HepG2 (cell line): Measurements from ENCODE around the gene PALM. TPM values are rescaled to one million over a fixed set of nuclear protein-coding genes. Genes with fewer than 3 reads are reported as not detected.

ENCODE experiments used
- ARNT2 ChIP-seq: sonication (generic); formaldehyde crosslinking; IDR thresholded peaks from 2 replicates; pipeline ENCODE4 v1.8.0; 2022; ENCODE audit warnings: mild to moderate bottlenecking, low read depth, missing genetic modification reagents, moderate library complexity
- ARNTL ChIP-seq: sonication (generic); formaldehyde crosslinking; IDR thresholded peaks from 2 replicates; pipeline ENCODE4 v1.4.0; 2020; ENCODE audit warnings: mild to moderate bottlenecking, missing genetic modification reagents
- ATF6 ChIP-seq: sonication (generic); formaldehyde crosslinking; conservative IDR thresholded peaks from 2 replicates; pipeline ENCODE4 v1.4.0; 2020; ENCODE audit warnings: missing genetic modification reagents
- DMAP1 ChIP-seq: IDR thresholded peaks from 2 replicates; pipeline ENCODE4 v1.6.1; 2016
- EZH2 ChIP-seq: conservative IDR thresholded peaks from 2 replicates; pipeline ENCODE4 v1.6.1; 2012; ENCODE audit warnings: mild to moderate bottlenecking, low read depth, low read length, moderate library complexity
- FIP1L1 ChIP-seq: fragments of 200-400 bp; formaldehyde crosslinking; IDR thresholded peaks from 2 replicates; pipeline ENCODE4 v1.6.1; 2018; ENCODE audit warnings: low read depth, mild to moderate bottlenecking, low read length, moderate library complexity, borderline replicate concordance; ENCODE audit not compliant: insufficient read depth
- HOXA3 ChIP-seq: sonication (generic); formaldehyde crosslinking; IDR thresholded peaks from 2 replicates; pipeline ENCODE4 v1.5.0; 2020; ENCODE audit warnings: missing genetic modification reagents
- KMT2A ChIP-seq: sonication (generic); formaldehyde crosslinking; IDR thresholded peaks from 2 replicates; pipeline ENCODE4 v1.4.0; 2020; ENCODE audit warnings: missing genetic modification reagents
- MBD4 ChIP-seq: IDR thresholded peaks from 2 replicates; pipeline ENCODE4 v1.6.1; 2012; ENCODE audit warnings: low read length, inconsistent platforms, borderline replicate concordance
- PHB2 ChIP-seq: fragments of 450-650 bp; IDR thresholded peaks from 2 replicates; pipeline ENCODE4 v1.6.1; 2018; ENCODE audit not compliant: partially characterized antibody
- PHF21A ChIP-seq: sonication (generic); formaldehyde crosslinking; IDR thresholded peaks from 2 replicates; pipeline ENCODE4 v1.5.0; 2020; ENCODE audit warnings: mild to moderate bottlenecking, missing genetic modification reagents
- PHF8 ChIP-seq: sonication (generic); formaldehyde crosslinking; IDR thresholded peaks from 2 replicates; pipeline ENCODE4 v1.5.0; 2020; ENCODE audit warnings: missing genetic modification reagents
- POLR2G ChIP-seq: fragments of 200-400 bp; formaldehyde crosslinking; IDR thresholded peaks from 2 replicates; pipeline ENCODE4 v1.6.1; 2018; ENCODE audit warnings: mild to moderate bottlenecking, low read depth, low read length, moderate library complexity
- PREB ChIP-seq: sonication (generic); formaldehyde crosslinking; IDR thresholded peaks from 2 replicates; pipeline ENCODE4 v1.4.0; 2020; ENCODE audit warnings: missing genetic modification reagents
- RBAK ChIP-seq: sonication (generic); formaldehyde crosslinking; IDR thresholded peaks from 2 replicates; pipeline ENCODE4 v1.5.1; 2020; ENCODE audit warnings: mild to moderate bottlenecking, missing genetic modification reagents
- ZBTB25 ChIP-seq: IDR thresholded peaks from 2 replicates; pipeline ENCODE4 v1.6.1; 2018; ENCODE audit warnings: missing genetic modification reagents
- ZFP90 ChIP-seq: sonication (generic); formaldehyde crosslinking; IDR thresholded peaks from 2 replicates; pipeline ENCODE4 v1.8.0; 2022; ENCODE audit warnings: missing genetic modification reagents, mild to moderate bottlenecking, inconsistent platforms, borderline replicate concordance
- ZFX ChIP-seq: sonication (generic); formaldehyde crosslinking; IDR thresholded peaks from 2 replicates; pipeline ENCODE4 v1.4.0; 2020; ENCODE audit warnings: mild to moderate bottlenecking, low read depth, missing genetic modification reagents, moderate library complexity
- ZIK1 ChIP-seq: sonication (generic); formaldehyde crosslinking; IDR thresholded peaks from 2 replicates; pipeline ENCODE4 v1.5.0; 2020; ENCODE audit warnings: mild to moderate bottlenecking, low read depth, missing genetic modification reagents, borderline replicate concordance
- ZNF329 ChIP-seq: sonication (generic); formaldehyde crosslinking; IDR thresholded peaks from 2 replicates; pipeline ENCODE4 v1.9.0; 2021; ENCODE audit warnings: low read depth, mild to moderate bottlenecking, missing genetic modification reagents
- ZNF510 ChIP-seq: sonication (generic); formaldehyde crosslinking; IDR thresholded peaks from 2 replicates; pipeline ENCODE4 v1.4.0; 2020; ENCODE audit warnings: low read depth, mild to moderate bottlenecking, missing genetic modification reagents
- ZNF562 ChIP-seq: sonication (generic); formaldehyde crosslinking; IDR thresholded peaks from 2 replicates; pipeline ENCODE4 v1.8.0; 2022; ENCODE audit warnings: missing genetic modification reagents, borderline replicate concordance
- ZNF644 ChIP-seq: IDR thresholded peaks from 2 replicates; pipeline ENCODE4 v1.6.1; 2016; ENCODE audit warnings: low read depth
- polyA plus RNA-seq, 8 experiments: library from polyadenylated mRNA; depleted of rRNA in 3 of 8; stranded (reverse) in 7 of 8; unstranded in 1 of 8; fragments of >200 nt; fragmentation: Illumina TruSeq in 4 of 8; extraction: Trizol in 4 of 8; gene quantifications; 2 replicates each; pipeline versions ENCODE4 v1.2.1 to v1.2.3, GENCODE V29; 2011 to 2016; ENCODE audit warnings: low read depth in 4 of 8, missing spikeins in 1 of 8, mixed read lengths in 1 of 8; ENCODE audit not compliant: insufficient read depth in 1 of 8
- total RNA-seq, 5 experiments: library from RNA; depleted of rRNA; stranded (reverse); fragments of >200 nt; fragmentation: Illumina TruSeq; extraction: Trizol; gene quantifications; 2 replicates each; pipeline ENCODE4 v1.2.3, GENCODE V29; 2016; ENCODE audit warnings: low read depth in 1 of 5
- TF ChIP-seq, protein P1 (sequence below): sonication (generic); formaldehyde crosslinking; IDR thresholded peaks from 2 replicates; pipeline ENCODE4 v1.4.0; 2020; ENCODE audit warnings: missing genetic modification reagents; ENCODE audit errors: not compliant biosample characterization
- TF ChIP-seq, protein P2 (sequence below): sonication (generic); formaldehyde crosslinking; IDR thresholded peaks from 2 replicates; pipeline ENCODE4 v1.4.0; 2020; ENCODE audit warnings: low read depth, mild to moderate bottlenecking, missing genetic modification reagents

Gene PALM
- total and polyA plus RNA-seq, 2 of the 13 experiments (the other 11 are each of a cell fraction or from before 2014, with no cell fraction given), result 4.0 to 9.7 TPM

DNA sequence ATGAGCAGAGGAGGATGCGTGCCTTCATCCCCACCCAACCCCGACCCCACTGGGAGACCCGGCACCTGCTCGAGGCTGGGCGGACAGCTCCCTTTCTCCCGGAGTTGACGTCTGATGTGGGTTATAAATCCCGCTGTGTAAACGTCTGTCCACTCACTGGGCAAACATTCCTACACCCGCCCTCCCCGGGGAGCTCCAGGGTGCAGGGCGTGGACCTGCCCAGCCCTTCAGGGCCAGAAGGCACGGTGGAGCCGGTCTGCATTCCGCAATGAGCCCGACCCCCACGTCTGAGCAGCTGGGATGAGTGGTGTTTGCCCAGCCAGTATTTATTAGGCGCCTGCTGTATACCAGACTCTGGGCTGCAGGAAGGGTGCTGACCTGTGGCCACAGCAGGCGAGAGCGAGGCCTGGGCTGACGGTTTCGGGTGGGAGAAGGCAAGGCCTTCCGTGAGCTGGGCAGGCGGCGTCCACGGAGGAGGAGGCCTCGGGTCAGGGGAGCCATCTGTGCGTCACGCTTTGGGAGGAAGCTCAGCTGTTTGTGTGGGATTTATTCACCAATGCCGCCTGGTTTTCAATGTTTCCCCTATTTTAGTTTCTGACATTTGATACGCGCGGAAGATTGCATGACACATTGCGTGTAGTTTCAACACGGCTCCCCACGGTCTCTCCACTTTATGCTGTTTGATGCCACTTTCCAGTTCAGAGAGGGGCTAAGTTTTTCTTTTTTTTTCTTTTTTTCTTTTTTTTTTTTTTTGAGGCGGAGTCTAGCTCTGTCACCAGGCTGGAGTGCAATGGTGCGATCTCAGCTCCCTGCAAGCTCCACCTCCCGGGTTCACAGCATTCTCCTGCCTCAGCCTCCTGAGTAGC is 44.1 kb downstream of the PALM start (continued):
- TF ChIP-seq PREB (CRISPR knock-in tag) (no peak), PHF21A (CRISPR knock-in tag) (peak; percentile 84; the same call in 1 of the 2 replicates), ARNT2 (CRISPR knock-in tag) (no peak), ARNTL (CRISPR knock-in tag) (no peak), ZNF329 (CRISPR knock-in tag) (no peak), ATF6 (no peak), ZNF510 (CRISPR knock-in tag) (no peak), RBAK (CRISPR knock-in tag) (no peak), ZNF644 (CRISPR knock-in tag) (no peak), ZIK1 (CRISPR knock-in tag) (no peak), ZFP90 (CRISPR knock-in tag) (no peak), ZNF562 (CRISPR knock-in tag) (no peak), MBD4 (no peak), PHF8 (CRISPR knock-in tag) (peak; percentile 31; the same call in 1 of the 2 replicates), HOXA3 (CRISPR knock-in tag) (peak; percentile 63), FIP1L1 (no peak), ZFX (CRISPR knock-in tag) (no peak), ZBTB25 (CRISPR knock-in tag) (no peak), KMT2A (CRISPR knock-in tag) (no peak), PHB2 (no peak), DMAP1 (CRISPR knock-in tag) (no peak), POLR2G (no peak), EZH2 (no peak)
- TF ChIP-seq, protein P1, sequence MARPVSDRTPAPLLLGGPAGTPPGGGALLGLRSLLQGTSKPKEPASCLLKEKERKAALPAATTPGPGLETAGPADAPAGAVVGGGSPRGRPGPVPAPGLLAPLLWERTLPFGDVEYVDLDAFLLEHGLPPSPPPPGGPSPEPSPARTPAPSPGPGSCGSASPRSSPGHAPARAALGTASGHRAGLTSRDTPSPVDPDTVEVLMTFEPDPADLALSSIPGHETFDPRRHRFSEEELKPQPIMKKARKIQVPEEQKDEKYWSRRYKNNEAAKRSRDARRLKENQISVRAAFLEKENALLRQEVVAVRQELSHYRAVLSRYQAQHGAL (CRISPR knock-in tag), result no peak
- TF ChIP-seq, protein P2, sequence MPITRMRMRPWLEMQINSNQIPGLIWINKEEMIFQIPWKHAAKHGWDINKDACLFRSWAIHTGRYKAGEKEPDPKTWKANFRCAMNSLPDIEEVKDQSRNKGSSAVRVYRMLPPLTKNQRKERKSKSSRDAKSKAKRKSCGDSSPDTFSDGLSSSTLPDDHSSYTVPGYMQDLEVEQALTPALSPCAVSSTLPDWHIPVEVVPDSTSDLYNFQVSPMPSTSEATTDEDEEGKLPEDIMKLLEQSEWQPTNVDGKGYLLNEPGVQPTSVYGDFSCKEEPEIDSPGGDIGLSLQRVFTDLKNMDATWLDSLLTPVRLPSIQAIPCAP (CRISPR knock-in tag), result no peak
